Ovary (tissue), 3 donors: ENCODE results near the gene TUBB4B.

Experiments used
- POLR2A ChIP-seq: fragments of 450-650 bp; IDR thresholded peaks from one replicate; pipeline ENCODE4 v1.6.1; 2017; ENCODE audit warnings: antibody characterized with exemption, mild to moderate bottlenecking, moderate library complexity
- TF ChIP-seq, protein P1 (sequence below), 3 donors: fragments of 450-650 bp in 2 of 3; fragments of 200-600 bp in 1 of 3; IDR thresholded peaks; one replicate each; pipeline versions ENCODE4 v1.5.1 to v1.8.0; 2016 to 2022; ENCODE audit warnings: antibody characterized with exemption in 3 of 3, mild to moderate bottlenecking in 1 of 3
- donor health status: DM: no; HTN: no; CAD: no.

DNA sequence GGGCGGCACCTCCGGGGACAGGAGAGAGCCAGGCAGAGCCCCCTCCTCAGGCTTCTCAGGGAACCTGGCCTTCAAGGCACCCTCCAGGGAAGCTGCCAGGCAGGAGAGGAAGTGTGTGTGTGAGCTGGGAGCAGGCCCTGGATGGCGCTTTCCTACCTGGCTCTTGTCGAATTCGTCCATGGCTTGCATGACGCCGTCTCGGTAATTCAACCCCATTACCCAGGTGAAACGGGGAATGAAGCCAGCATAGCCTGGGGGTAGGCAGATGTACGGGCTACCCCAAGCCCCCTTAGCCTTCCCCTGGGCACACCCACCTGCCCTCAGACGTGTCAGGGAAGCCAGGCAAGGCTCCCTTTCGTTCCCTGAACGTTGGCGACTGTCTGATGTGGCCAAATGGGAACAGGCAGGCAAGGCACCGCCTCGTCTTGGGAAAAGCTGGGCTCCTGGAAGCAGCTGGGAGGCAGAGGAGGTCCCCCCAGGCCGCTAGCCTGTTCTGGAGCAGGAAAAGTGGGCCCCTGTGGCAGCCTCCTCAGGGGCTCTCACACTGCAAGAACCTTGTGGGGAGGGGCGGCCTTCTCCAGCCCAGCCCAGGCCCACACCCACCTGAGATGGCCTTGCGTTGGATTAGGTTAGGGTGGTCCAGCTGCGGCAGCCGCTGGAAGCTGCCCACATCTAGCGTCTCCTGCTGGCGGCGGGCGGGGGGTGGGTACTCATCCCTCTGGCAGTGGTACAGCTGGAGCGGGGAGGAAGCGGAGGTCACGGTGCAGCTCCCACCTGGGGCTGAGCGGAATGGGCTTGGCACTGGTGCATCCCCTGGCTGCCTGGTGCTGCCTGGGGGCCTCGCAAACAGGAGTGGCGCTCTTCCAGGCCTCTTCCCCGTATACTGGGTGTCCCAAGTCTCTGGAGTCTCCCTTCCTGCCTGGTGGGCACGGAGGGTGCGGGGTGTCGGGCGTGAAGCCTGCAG, 3.7 kb downstream of the TUBB4B start:
- TF ChIP-seq, protein P1, sequence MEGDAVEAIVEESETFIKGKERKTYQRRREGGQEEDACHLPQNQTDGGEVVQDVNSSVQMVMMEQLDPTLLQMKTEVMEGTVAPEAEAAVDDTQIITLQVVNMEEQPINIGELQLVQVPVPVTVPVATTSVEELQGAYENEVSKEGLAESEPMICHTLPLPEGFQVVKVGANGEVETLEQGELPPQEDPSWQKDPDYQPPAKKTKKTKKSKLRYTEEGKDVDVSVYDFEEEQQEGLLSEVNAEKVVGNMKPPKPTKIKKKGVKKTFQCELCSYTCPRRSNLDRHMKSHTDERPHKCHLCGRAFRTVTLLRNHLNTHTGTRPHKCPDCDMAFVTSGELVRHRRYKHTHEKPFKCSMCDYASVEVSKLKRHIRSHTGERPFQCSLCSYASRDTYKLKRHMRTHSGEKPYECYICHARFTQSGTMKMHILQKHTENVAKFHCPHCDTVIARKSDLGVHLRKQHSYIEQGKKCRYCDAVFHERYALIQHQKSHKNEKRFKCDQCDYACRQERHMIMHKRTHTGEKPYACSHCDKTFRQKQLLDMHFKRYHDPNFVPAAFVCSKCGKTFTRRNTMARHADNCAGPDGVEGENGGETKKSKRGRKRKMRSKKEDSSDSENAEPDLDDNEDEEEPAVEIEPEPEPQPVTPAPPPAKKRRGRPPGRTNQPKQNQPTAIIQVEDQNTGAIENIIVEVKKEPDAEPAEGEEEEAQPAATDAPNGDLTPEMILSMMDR (IDR thresholded peaks at IDR 0.05) = no peak
- TF ChIP-seq POLR2A = no peak
